Measurements from ENCODE around the gene MACROD2. TPM values are rescaled to one million over a fixed set of nuclear protein-coding genes. Genes with fewer than 3 reads are reported as not detected.

The MACROD2 gene
- total RNA-seq, 1 experiment from 2014 or later = 1.6 TPM

DNA sequence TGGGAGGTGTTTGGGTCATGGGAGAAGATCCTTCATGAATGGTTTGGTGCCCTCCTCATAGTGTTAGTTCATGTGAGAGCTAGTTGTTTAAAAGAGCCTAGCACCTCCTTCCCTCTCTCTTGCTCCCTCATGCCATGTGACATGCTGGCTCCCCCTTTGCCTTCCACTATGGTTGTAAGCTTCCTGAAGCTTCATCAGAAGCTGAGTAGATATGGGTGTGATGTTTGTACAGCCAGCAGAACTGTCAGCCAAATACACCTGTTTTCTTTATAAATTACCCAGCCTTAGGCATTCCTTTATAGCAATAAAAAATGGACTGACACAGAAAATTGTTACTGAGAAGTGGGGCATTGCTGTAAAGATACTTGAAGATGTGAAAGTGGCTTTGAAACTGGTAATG lies 1073.2 kb downstream of the MACROD2 start:
- no peak overlapping the region for H3K14ac ChIP-seq (ENCODE audit: insufficient read depth, low read length)
- H3K27me3 ChIP-seq (ENCODE audit: insufficient read depth, low read length) = no peaks in the 10 kb centered on the region
- no peak overlapping the region for H2BK5ac ChIP-seq (ENCODE audit: insufficient read length, low read length)
- no peak overlapping the region for H3K9ac ChIP-seq (ENCODE audit: extremely low read depth, insufficient read length, low read length)
- H3K79me1 ChIP-seq (ENCODE audit: insufficient read depth, low read depth, low read length, poor library complexity, severe bottlenecking) = no peaks in the 10 kb centered on the region
- H2BK20ac ChIP-seq (ENCODE audit: low read depth, low read length, poor library complexity, severe bottlenecking) = no peak overlapping the region
- no peak overlapping the region for H3K4ac ChIP-seq (ENCODE audit: low read depth, low read length)
- H3K27ac ChIP-seq (ENCODE audit: insufficient read length, low read depth, low read length) = no peak overlapping the region
- no peak overlapping the region for H2AK5ac ChIP-seq (ENCODE audit: insufficient read length, low read length)
- H3K56ac ChIP-seq (ENCODE audit: insufficient read length, low read depth, low read length) = no peak overlapping the region
- Mint-ChIP-seq H3K4me3 (no peak overlapping the region), H3K9me3 (peaks cover 0 to 9% of the 10 kb centered on the region in 2 experiments; a peak in 2 of 5 replicates), H3K27ac (no peak overlapping the region), H3K27me3 (ENCODE audit: low read depth) (no peaks in the 10 kb centered on the region), H3K4me1 (peaks cover 15 to 16% of the 10 kb centered on the region in 2 experiments), H3K36me3 (ENCODE audit: insufficient read depth in 1 of 3, low read depth in 3 of 3) (peaks cover 0 to 8% (median 5%) of the 10 kb centered on the region in 3 experiments; a peak in 4 of 7 replicates)
- H4K91ac ChIP-seq (ENCODE audit: insufficient read length, low read depth, low read length) = no peak overlapping the region
- no peak overlapping the region for H2BK120ac ChIP-seq (ENCODE audit: low read depth, low read length, poor library complexity, severe bottlenecking)
- H4K8ac ChIP-seq (replicated peaks; ENCODE audit: insufficient read length, low read depth, low read length) = no peak overlapping the region
- H3T11ph ChIP-seq (ENCODE audit: low read length) = no peak overlapping the region
- H3K18ac ChIP-seq (ENCODE audit: insufficient read length, low read depth, low read length) = no peak overlapping the region
- DNase-seq = no peak
- no peak overlapping the region for H3K23ac ChIP-seq (ENCODE audit: insufficient read length, low read depth, low read length)
- TF ChIP-seq CTCF (conservative IDR thresholded peaks at IDR 0.05) = no peak
- H2BK15ac ChIP-seq (ENCODE audit: low read depth, low read length) = no peak overlapping the region
- no peaks in the 10 kb centered on the region for H3K9me3 ChIP-seq (ENCODE audit: control insufficient read depth, low read depth, low read length)
- no peaks in the 10 kb centered on the region for H4K20me1 ChIP-seq (ENCODE audit: control insufficient read depth, insufficient read depth, insufficient read length)
- no peak overlapping the region for H2AFZ ChIP-seq (ENCODE audit: low read length)
- no peaks in the 10 kb centered on the region for H3K79me2 ChIP-seq (ENCODE audit: insufficient read depth, low read length)
- no peak overlapping the region for H2BK12ac ChIP-seq (ENCODE audit: insufficient read length, low read depth, low read length)
- H3K23me2 ChIP-seq (ENCODE audit: insufficient read length, low read depth, low read length, poor library complexity, severe bottlenecking) = no peaks in the 10 kb centered on the region
- no peak overlapping the region for H4K5ac ChIP-seq (ENCODE audit: insufficient read length, low read depth, low read length)
- peaks cover 4% of the 10 kb centered on the region; the same call in 1 of the 2 replicates for H3K4me1 ChIP-seq (ENCODE audit: insufficient read depth, low read length)
- no peak overlapping the region for H3K4me2 ChIP-seq (ENCODE audit: insufficient read depth, insufficient read length, low read length)

Data from H9 (cell line).